HG03521 (cell line): ENCODE results near the gene FAM20A.
"Not testable (repeated sequence)": the region's sequence is repeated elsewhere in the genome, so short reads cannot be mapped to it uniquely, and the experiment has no call there.

Experiments
- ATAC-seq: cut with Tn5 transposase; IDR thresholded peaks from one replicate; pipeline ENCODE4 v1.9.1; 2021; ENCODE audit warnings: mild to moderate bottlenecking, moderate library complexity; ENCODE audit not compliant: unreplicated experiment

The FAM20A gene

DNA sequence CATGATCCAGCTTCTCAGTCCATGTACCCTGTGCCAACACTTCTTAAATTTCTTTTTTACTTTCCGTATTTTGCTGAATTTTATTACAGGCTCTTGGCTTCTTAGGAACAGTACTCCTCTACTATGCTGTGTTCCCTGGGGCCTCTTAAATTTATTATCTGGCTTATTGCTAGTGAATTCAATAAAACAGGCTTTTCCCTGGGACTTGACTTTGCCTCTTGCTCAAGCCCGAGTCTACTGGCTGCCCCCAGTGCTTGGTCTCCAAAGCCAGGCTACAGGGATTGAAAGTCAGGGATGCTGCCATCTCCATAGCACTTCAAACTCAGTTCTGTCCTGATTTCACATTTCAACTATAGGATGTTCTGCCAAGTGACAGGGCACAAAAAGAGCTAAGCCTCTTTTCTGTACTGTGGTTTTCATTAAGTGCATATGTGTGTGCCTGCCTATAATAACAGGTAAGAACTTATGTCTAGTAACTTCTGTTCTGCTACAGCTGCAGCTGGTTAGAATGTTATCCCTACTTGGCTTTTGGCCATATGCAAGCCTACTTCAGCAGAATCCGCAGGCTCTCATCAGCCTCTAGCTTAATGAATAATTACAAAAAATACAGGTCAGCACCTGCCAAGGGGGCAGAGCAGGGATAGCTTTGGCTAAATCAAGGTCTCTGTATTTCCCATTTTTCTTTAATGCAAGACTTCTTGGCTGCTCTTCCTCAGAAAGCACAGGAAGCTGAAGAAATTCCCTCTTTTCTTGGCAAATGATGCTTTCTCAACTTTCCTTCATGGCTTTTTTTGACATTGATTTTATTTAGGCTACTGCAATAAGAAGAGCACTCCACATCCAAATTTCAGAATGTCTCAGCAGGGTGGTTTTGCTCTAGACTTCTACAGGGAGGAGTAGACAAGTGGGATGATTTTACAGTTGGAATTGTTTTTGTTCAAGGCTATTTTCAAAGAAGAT is 8.2 kb downstream of the FAM20A start:
- ATAC-seq: no peak

DNA sequence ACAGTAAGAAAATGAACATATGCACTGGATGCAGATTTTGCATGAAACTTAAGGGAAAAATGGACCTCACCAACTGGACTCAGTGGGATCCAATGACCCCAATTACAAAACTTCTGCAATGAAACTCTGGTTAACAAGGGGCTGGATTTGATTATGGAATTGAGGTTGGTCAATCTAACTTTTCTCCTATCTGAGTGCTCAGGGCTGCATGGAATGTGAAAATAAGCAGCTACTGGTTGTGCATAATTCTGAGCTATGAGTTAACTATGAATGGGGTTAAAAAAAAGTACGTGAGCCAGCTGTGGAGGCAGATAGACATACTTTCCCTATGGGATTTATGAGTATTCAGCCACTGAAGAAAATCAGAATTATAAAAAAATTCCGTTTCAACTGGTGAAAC is 9.2 kb downstream of the FAM20A start:
- no peak for ATAC-seq

DNA sequence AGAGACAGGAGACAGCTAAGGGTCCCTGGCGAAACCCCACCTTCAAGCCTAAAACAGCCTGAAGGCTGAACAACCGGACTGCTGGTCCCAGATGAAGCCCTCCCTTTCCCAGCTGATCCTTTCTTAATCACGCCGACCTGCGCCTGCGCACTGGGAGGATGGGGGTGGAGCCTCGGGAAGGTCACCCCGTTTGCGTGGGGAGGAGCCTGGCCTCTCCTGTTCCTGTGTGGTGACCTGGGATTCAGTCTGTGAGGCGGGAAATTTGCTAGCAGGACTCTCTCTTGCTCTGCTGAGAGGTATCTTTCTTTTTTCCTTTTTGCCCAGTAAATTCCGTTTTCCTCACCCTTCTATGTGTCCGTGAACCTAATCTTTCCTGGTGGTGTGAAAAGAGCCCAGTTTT is 9.6 kb downstream of the FAM20A start:
- ATAC-seq: no peak

DNA sequence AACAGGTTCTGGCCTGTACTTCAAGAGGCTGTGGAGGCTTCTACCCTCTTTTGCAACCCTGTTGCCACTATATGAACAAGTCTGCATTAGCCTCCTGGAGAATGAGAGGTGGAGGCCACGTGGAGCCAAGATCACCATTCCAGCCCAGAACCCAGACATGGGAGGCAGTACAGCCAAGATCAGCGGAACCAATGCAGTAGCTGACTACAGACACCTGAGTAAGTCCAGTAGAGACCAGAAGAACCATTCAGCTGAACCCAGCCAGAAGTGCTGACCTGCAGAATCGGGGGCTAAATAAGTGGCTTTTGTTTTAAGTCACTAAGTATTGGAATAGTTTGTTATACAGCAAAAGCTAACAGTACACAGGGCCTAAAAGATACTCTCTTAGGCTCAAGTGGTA is 12.1 kb downstream of the FAM20A start:
- ATAC-seq: no peak

DNA sequence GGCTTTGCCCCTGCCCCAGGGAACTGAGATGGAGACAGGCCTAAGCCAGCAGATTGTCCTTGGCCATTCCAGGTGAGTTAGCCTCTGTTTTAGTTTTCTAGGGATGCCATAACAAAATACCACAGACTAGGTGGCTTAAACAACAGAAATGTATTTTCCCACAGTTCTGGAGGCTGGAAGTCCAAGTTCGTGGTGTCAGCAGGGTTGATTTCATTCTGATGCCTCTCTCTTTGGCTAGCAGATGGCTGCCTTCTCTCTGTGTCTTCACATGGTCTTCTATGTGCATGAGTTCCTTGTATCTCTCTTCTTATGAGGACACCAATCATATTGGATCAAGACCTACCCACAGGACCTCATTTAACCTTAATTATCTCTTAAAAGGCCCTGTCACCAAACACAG is 12.8 kb downstream of the FAM20A start:
- no peak for ATAC-seq

DNA sequence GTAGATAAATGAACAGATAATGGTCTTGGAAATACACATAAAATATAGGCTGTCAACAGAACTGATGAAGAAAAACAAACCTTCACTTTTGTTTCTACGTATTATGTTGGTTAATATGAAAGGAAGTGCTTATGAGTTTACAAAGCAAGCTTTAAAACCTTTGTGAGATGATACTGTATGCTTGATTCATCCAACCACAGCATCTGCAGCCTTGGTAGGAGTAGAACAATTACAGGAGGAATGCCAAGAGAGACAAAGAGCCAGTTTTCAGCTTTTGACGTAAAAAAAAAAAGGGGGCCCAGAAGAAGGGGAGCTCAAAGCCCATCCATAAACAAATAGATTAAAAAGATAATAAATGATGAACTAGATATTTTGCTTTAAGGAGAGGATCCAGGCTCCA is 13.3 kb downstream of the FAM20A start:
- no peak for ATAC-seq

DNA sequence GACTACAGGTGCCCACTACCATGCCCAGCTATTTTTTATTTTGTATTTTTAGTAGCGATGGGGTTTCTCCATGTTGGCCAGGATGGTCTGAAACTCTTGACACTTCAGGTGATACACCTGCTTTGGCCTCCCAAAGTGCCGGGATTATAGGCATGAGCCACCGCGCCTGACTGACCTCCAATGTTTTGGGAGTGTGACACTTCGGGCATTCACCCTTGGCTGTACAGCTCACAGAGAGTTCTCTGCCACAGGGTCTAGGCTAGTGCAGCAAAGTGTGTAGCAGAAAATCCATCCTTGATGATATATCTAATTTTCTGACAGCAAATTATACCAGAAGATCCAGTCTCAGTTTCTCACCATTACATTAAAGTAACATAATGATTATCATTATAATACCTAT is 14.1 kb downstream of the FAM20A start:
- no peak for ATAC-seq

DNA sequence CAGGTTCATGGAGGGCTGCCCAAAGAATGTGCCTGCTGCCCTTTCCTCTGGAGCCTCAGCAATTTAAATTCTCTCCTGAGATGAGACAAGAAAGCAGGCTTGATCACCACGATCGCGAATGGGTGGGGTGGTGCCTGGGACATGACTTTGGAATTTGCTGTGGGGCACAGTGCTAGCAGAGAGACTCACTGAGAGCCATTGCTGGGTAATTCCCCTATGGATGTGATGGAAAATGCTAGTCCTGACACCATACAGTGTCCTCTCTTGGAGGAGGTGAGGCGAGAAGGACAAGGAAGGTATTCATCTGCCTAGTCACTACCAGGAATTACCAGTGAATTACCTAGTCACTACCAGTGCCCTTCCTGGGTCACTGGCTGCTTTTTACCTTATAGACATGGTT is 15.5 kb downstream of the FAM20A start:
- no peak for ATAC-seq

DNA sequence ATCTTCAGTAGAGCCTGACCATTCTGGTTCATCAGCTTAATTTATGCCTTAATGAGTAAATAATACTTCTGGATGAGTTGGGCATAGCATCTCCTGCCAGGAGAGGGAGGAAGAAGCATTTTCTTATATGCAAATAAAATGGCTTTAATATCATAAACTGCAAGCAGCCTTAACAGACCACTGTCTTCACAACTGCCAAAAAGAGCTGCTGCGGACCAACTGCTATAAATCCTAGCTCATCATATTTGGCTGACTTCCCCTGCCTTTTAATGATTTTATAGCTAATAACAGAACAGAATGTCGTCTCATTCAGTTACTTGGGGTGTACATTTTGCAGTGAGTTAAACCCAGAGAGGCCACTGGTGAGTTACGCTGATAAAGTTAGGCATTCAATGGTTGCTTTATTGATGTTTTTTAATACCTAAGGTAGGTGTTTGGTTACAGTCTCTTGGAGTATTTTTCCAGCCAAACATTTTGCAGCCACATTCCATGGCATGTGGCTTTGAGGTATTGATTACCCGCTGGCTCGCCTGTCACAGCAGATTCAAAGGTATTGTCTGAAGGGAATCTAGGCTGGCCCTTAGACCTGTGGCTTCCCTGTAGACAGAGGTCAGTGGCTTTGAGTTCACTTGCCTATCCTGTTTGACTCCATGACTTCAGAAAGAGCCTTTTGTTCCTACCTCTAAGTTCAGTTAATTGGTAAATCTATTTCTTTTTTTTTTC is 16.4 kb downstream of the FAM20A start:
- no peak for ATAC-seq

DNA sequence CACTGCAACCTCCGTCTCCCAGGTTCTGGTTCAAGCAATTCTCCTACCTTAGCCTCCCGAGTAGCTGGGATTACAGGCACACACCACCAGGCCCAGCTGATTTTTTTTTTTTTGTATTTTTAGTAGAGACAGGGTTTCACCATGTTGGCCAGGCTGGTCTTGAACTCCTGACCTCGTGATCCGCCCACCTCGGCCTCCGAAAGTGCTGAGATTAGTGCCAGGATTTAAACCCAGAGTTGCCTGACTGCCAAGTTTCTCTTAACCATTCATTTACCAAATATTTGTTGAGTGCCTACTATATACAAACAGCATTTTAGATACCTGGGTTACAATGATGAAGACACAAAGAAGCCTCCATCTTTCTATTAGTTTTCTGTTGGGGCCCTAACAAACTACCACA is 18.3 kb downstream of the FAM20A start:
- not testable (repeated sequence) for ATAC-seq

DNA sequence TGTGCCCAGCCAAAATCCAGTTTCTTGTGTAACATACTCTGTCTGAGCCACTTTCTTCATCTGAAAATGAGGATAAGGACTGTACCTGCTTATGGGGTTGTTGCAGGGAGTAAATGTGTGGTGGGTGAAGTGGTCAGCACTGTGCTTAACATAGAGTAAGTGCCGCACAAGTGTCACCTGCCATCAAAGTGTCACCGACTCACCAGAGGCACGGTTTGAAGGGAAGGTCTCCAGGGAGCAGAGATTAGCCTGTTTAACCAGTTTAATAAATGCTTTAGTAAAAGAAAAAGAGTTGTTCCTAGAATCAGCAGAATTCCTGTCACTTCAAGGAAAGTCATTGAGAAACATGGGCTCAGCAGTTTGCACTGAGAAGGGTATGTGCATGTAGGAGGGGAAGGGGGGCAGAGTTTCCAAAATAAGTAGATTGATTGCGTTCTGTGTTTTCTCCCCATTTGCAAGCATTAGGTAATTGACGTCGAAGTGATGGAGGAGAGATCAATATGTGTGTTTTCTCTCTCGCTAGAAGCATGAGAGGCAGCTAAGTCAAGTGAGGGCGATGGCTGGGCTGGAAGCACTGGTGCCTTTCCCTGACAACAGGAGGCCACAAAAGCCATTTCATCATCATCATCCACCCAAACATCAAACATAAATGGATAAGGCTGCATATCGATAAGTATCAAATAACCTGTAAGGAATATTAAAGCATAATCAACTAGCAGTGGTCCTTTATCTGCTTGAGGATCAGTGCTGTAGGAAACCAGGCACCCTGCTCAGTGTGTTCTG is 19.1 kb downstream of the FAM20A start:
- ATAC-seq: no peak

DNA sequence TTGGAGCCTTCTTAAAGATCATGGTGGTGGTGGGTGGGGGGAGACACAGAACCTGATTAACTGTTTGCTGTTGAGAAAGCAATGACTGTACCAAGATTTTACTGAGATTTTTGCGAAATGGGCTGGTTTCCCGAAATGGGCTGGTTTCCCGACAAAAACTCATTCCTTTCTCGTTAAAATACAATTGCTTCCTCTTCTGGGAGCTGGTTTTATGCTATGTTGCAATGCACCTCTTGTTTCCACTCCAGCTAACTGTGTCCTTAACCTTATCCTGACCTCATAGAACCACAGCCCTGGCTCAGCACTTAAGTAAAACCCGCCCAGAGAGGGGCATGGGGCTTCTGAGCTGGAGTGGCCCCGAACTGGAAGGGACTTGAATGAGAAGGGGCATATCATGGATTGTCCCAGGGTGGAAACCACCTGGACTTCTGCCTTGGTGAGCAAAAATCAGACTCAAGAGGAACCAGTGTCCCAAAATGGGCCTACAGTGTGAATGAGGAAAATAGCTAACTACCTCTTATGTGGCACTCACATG is 20.9 kb downstream of the FAM20A start:
- ATAC-seq: no peak

DNA sequence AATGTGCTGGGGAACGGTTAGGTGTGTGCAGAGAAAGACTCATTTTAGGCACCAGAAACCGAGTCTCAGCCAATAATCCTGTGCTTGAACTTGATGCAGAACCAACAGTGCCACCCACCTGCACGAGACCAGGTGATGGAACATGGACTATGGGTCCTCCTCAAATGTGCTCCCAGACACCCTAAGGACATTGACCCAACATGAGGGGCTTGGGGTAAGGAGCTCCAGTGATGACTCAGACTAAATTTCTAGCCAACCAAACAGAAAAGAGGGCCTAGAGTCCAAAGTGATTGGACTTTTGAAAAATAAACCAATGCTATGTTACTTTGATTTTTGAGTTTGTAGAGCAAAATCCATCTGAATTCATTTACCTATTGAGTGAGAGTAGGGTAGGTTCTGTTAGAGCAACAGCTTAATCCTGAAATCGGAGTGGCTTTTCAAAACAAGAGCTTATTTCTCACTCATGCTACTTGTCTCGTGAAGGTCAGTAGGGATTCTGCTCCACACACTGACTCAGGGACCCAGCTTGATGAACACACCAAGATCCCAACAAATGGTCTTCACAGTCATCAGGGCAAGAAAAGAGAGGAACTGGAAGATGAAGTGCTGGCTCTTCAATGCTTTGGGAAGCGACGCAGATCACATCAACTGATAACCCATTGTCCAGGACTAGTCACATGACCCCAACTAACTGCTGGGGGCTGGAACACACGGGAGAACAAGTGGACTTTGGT is 21.8 kb downstream of the FAM20A start:
- no peak for ATAC-seq

DNA sequence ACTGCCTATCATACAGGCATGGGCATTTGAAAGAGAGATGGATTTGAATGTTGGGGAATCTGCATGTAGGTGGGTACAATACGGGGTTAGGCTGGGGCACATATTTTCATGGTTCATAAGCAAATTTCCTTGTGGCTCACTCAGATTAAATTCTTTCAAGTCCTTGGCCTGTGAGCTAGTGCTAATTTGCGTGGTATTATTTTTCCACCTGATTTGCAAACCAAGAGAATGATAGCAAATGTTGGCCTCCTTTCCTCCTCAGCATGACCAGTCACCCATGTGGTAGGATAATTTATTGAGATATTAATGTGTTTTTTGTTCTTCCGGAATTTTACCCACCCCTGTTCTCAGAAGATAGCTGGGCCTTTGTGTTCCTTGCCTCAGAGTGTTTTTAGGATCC is 22.9 kb downstream of the FAM20A start:
- no peak for ATAC-seq

DNA sequence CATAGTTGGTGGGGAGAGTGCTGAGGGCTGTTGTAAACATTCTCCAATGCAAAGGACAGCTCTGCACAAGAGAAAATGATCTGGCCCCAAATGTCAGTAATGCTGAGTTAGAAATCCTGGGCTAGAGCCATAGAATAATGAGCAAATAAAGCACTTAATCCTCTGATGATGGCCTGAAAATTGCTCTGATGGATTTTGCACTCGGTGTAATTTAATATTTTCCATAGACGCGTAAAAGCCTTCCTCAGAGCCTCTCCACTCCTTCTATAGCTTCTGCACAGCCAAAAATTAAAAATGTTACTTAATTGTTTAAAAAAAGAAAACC is 23.7 kb downstream of the FAM20A start:
- ATAC-seq: no peak

DNA sequence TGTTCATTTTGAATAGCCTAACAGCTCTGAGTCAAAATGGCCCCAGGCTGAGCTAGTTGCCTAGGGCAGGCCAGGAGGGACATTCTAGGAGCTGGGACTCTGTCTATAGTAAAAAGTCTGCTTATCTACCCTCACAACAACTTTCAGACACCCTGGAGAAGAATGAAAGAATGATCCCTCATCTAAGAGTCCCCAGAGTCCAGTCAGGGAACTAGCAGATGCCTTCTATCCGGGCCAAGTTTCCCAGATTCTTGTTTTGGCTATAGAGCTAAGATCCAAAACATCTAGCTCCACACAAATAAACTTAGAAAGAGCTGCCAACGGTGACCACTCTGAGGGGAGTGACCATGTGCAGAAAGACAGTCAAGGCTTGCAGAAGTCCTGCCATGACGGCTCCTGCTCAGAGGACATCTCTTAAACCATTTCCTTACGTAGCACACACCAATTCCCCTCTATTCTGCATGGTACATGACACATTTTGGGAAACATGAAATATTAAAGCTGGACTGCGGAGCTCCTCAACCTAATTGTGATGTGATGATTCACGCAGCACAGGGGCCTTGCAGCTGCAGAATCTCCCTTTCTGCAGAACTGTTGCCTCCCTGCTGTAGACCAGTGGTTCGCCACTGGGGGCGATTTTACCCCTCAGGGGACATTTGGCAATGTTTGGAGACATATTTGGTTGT is 24.2 kb downstream of the FAM20A start:
- no peak for ATAC-seq

DNA sequence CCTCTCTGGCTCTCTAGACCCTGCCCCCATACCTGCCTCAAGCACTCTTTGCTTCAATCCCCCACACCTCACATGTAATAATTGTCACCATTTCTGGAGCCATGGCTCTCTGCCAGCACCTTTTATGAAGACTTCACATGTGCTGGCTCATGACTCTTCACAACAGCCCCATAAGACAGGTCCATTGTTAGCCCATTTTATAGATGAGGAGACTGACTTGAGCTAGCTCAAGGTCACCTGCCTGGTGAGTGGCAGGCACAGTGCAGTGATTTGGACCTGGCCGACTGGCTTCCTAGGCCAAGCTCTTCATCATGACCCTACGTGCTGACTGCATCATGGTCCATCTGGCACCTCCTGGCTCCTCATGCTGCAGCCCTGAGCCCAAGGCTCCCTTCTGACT is 25.0 kb downstream of the FAM20A start:
- ATAC-seq: no peak

DNA sequence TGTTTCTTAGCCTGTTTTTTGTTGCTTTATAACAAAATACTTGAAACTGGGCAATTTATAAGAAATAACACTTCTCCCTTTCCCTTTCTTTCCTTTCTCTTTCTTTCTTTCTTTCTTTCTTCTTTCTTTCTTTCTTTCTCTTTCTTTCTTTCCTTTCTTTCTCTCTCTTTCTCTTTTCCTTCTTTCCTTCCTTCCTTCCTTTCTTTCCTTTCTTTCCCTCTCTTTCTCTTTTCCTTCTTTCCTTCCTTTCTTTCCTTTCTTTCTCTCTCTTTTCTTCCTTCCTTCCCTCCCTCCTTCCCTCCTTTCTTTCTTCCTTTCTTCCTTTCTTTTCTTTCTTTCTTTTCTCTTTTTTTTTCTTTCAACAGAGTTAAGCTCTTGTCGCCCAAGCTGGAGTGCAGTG is 27.8 kb downstream of the FAM20A start:
- no peak for ATAC-seq

DNA sequence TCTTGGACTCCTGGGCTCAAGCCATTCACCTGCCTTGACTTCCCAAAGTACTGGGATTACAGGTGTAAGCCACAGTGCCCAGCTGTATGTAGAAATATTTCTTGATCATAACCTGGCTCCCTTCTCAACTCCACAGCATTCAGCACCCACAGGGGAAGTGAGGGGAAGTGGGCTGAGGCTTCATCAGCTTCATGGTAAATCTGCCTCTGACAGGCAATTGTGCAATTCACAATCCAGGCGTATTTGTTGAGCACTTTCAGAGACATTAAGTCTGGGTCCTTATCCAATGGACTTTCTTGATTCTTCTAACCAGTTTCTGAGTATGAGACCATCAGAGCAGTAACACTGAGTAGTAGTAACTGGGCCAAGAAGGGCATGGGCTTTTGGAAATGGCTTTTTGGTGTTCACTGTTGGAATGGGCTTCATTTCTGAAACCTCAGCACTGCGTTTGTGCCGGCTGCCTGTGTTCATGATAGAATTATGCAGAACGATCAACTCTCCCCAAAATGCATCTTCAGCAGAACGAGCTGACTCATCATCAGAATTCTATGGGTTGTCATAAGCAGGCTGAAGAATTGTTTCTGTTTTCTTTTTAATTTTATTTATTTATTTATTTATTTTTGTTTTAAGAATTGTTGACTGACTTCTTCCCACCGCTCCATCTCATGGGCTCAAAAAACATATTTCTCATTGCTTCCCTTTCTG is 28.9 kb downstream of the FAM20A start:
- ATAC-seq: no peak
